ENCODE results near the gene SHISAL1. TPM values are rescaled to one million over a fixed set of nuclear protein-coding genes. Genes with fewer than 3 reads are reported as not detected.
"Not testable (repeated sequence)": the region's sequence is repeated elsewhere in the genome, so short reads cannot be mapped to it uniquely, and the experiment has no call there.

Gene SHISAL1
- total RNA-seq, 2 experiments from 2014 or later = not detected

DNA sequence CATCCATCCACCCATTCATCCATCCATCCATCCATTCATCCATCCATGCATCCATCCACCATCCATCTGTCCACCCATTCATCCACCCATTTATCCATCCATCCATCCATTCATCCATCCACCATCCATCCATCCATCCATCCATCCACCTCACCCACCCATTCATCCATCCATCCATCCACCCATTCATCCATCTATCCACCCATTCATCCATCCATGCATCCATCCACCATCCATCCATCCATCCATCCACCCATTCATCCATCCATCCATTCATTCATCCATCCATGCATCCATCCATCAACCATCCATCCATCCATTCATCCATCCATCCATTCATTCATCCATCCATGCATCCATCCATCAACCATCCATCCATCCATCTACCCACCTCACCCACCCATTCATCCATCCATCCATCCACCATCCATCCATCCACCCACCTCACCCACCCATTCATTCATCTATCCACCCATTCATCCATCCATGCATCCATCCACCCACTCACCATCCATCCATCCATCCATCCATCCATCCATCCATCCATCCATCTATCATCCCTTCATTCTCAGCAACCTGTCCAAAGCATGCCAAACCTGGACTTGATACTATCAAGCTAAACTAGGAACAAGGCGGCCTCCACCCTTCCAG is 10.5 kb upstream of the SHISAL1 start:
- H3K27me3 Mint-ChIP-seq = peaks cover 31% of the 10 kb centered on the region
- H3K36me3 Mint-ChIP-seq, H3K4me1 Mint-ChIP-seq, H3K4me3 Mint-ChIP-seq, DNase-seq, H3K9me3 Mint-ChIP-seq, H3K27ac Mint-ChIP-seq: not testable (repeated sequence)

DNA sequence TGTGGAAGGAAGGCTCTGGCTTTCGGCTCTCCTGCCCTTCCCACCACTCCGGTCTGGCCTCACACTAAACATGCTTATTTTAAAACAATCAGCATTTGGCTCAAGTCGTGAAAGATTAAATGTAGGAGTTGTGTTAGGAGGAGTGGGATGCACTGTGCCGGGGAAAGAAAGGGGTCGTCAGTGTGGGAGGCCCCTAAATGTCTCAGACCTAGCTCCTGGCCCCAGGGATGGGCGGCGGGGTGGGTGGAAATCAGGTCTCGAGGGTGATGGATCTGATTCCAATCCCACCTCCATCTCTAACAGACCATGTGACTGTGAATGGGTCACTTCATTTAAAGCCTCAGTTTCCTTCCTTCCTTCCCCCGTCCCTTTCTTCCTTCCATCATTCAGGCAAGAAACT is 6.9 kb upstream of the SHISAL1 start:
- Mint-ChIP-seq H3K4me1 (peaks cover 11% of the 10 kb centered on the region), H3K36me3 (no peaks in the 10 kb centered on the region), H3K4me3 (no peak overlapping the region), H3K9me3 (no peaks in the 10 kb centered on the region), H3K27me3 (peaks cover 3% of the 10 kb centered on the region), H3K27ac (no peak overlapping the region)
- no peak for DNase-seq

- Mint-ChIP-seq H3K36me3 (no peaks in the 10 kb centered on the region), H3K27ac (no peak overlapping the region), H3K9me3 (no peaks in the 10 kb centered on the region), H3K27me3 (no peaks in the 10 kb centered on the region), H3K4me1 (peaks cover 18% of the 10 kb centered on the region), H3K4me3 (no peak overlapping the region)
- DNase-seq = no peak
Observed at GRCh38 chr22:44318751-44319150, 6.0 kb upstream of the SHISAL1 start.

GRCh38 chr22:44317886-44318637 is 5.3 kb upstream of the SHISAL1 start:
- Mint-ChIP-seq H3K4me3 (no peak overlapping the region), H3K9me3 (no peaks in the 10 kb centered on the region), H3K27me3 (no peaks in the 10 kb centered on the region), H3K27ac (no peak overlapping the region), H3K4me1 (peaks cover 18% of the 10 kb centered on the region), H3K36me3 (no peaks in the 10 kb centered on the region)
- DNase-seq = no peak

DNA sequence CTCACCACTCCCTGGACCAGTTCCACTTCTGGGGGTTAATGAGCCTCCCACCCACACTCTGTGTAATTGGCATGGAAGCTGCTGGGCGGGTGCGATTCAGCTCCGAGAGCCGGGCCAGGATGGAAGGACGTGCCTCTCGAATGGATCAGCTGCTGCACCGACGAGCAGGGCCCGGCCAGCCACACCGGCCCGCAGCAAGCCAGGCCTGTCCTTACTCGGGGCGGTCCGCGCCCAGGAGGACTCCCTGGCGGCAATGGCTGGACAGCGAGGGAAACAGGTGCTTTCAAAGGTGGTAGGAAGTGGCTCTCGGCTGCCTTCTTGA is 4.3 kb upstream of the SHISAL1 start:
- Mint-ChIP-seq H3K4me3 (no peak overlapping the region), H3K9me3 (no peaks in the 10 kb centered on the region), H3K4me1 (peaks cover 17% of the 10 kb centered on the region), H3K36me3 (no peaks in the 10 kb centered on the region), H3K27me3 (no peaks in the 10 kb centered on the region), H3K27ac (no peak overlapping the region)
- no peak for DNase-seq

DNA sequence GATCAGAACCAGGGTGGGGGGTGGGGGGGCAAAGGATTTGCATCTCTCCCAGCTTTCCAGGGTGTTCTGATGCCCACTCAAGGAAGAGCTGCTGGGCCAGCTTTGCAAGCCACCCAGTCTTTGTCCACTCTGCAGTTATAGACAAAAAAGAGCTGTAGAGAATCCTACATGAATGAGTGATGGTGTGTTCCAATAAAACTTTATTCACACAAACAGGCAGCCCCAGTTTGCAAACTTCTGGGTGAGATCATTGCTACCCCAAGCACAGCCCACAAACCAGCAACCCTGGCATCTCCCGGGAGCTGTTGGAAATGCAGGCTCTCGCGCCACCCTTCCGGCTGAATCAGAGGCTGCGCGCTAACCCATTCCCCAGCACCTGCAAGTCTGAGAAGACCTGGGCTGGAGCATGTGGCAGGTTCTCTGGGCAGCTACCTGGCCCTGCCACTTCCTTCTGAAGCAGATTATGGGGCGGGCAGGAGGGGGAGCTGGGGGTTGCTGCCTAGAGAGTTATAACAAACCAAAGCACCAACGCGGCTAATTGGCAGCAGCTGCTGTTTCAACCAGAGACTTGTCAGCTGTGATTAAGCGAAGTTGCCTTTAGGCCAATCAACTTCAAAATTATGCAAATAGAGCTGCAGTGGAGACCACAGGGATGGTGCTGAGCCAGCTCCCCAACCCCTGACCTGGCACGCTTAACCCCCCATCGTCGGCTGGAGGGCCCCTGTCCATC is 3.8 kb upstream of the SHISAL1 start:
- Mint-ChIP-seq H3K36me3 (no peaks in the 10 kb centered on the region), H3K4me1 (peaks cover 17% of the 10 kb centered on the region), H3K27ac (no peak overlapping the region), H3K9me3 (no peaks in the 10 kb centered on the region), H3K4me3 (no peak overlapping the region), H3K27me3 (no peaks in the 10 kb centered on the region)
- DNase-seq = no peak

- DNase-seq = no peak
- H3K27ac Mint-ChIP-seq = no peak overlapping the region
- no peaks in the 10 kb centered on the region for H3K36me3 Mint-ChIP-seq
- H3K4me3 Mint-ChIP-seq = peak overlapping the region; percentile 7
- no peaks in the 10 kb centered on the region for H3K9me3 Mint-ChIP-seq
- no peaks in the 10 kb centered on the region for H3K27me3 Mint-ChIP-seq
- H3K4me1 Mint-ChIP-seq = peaks cover 17% of the 10 kb centered on the region
Observed at GRCh38 chr22:44314425-44315067, 1.8 kb upstream of the SHISAL1 start.

- H3K27me3 Mint-ChIP-seq = no peaks in the 10 kb centered on the region
- H3K27ac Mint-ChIP-seq = no peak overlapping the region
- no peak overlapping the region for H3K4me3 Mint-ChIP-seq
- no peaks in the 10 kb centered on the region for H3K36me3 Mint-ChIP-seq
- no peak for DNase-seq
- no peaks in the 10 kb centered on the region for H3K9me3 Mint-ChIP-seq
- H3K4me1 Mint-ChIP-seq = peaks cover 17% of the 10 kb centered on the region
Observed at GRCh38 chr22:44313385-44314006, 745 bp upstream of the SHISAL1 start.

- Mint-ChIP-seq H3K36me3 (no peaks in the 10 kb centered on the region), H3K9me3 (no peaks in the 10 kb centered on the region), H3K27ac (no peak overlapping the region), H3K4me1 (peaks cover 17% of the 10 kb centered on the region), H3K27me3 (no peaks in the 10 kb centered on the region), H3K4me3 (no peak overlapping the region)
- DNase-seq = no peak
Observed at GRCh38 chr22:44311855-44312170, 938 bp downstream of the SHISAL1 start.

DNA sequence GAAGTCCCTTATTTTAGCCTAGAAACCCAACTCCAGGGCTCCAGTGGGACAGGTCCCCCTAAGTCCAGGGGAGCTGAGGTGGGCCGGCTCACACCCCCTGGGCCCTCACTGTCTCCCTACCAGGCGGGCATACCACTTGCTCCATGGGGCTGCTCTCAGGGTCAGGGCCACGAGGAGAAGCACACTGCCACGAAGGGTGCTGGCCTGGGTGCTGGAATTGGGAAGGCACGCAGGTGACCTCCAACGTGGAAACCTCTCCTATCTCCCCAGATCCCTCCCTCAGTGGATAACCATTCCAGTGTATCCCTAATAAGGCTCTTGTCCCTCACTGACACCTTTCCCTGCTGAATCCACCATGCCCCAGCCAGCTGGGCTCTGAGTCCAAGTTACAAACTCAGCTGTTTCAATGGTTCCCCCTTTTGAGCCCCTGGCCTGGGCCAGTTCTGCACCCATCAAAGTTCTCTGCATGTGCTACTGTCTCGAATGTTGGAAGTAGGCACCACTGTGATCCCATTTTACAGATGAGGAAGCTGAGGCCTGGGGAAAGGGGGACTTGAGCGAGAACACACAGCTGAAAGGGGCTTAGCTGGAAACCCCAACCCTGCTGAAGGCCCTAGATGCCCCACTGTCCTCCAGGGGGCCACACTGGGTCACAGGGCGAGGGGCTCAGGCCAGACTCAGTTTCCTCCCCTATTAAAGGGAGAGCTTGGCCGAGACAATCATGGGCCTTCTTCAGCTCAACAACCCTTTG is 1.5 kb downstream of the SHISAL1 start:
- Mint-ChIP-seq H3K36me3 (no peaks in the 10 kb centered on the region), H3K4me1 (peaks cover 17% of the 10 kb centered on the region), H3K4me3 (no peak overlapping the region), H3K27ac (no peak overlapping the region), H3K9me3 (no peaks in the 10 kb centered on the region), H3K27me3 (no peaks in the 10 kb centered on the region)
- DNase-seq = no peak

DNA sequence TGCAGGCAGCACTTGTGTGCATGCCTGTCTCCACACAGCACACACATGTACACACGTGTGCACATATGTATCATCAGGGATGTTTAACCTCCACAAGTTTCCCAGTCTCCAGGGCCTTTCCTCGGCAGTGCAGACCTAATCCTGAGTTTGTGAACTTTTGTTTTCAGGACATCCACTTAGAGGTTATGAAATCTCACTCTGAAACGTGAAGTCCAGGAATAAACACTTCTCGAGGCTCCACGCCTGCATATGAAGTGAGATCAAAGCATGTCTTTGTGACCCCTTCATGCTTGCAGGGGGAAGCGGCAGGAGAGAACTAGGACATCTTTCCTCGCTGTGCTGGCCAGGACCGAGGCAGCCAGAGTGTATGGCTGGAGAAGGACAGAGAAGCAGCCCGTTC is 3.1 kb downstream of the SHISAL1 start:
- DNase-seq = no peak
- Mint-ChIP-seq H3K36me3 (no peaks in the 10 kb centered on the region), H3K4me3 (no peak overlapping the region)

DNA sequence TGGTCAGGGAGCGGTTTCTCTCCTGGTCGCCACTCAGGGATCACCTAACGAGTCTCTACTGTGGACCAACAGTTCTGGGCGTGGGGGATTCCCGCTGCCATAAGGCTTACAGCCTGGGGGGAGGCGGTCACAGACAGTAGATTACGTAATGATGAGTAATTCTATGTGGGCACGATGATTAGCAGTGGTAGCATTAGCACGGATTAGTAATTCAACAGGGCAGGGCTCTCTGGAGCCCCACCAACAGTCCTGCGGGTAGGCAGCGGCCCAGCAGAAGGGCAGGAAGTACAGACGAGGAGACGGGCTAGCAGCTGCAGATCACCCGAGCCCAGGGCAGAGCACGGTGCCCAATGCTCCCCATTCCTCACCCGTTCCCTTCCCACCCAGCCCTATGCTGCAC is 3.6 kb downstream of the SHISAL1 start:
- DNase-seq = no peak
- Mint-ChIP-seq H3K27me3 (no peaks in the 10 kb centered on the region), H3K36me3 (no peaks in the 10 kb centered on the region), H3K4me3 (no peak overlapping the region), H3K4me1 (peaks cover 3% of the 10 kb centered on the region), H3K27ac (no peak overlapping the region), H3K9me3 (no peaks in the 10 kb centered on the region)

More for the DNA sequence above, 3.1 kb downstream of the SHISAL1 start:
- Mint-ChIP-seq H3K9me3 (no peaks in the 10 kb centered on the region), H3K4me1 (peaks cover 8% of the 10 kb centered on the region), H3K27ac (no peak overlapping the region), H3K27me3 (no peaks in the 10 kb centered on the region)

- DNase-seq = no peak
- no peaks in the 10 kb centered on the region for H3K27me3 Mint-ChIP-seq
- H3K4me3 Mint-ChIP-seq = no peak overlapping the region
- H3K36me3 Mint-ChIP-seq = no peaks in the 10 kb centered on the region
- no peak overlapping the region for H3K27ac Mint-ChIP-seq
- H3K9me3 Mint-ChIP-seq = no peaks in the 10 kb centered on the region
- H3K4me1 Mint-ChIP-seq = no peaks in the 10 kb centered on the region
Observed at GRCh38 chr22:44307509-44308169, 5.1 kb downstream of the SHISAL1 start.

GRCh38 chr22:44305888-44306287 is 6.9 kb downstream of the SHISAL1 start:
- Mint-ChIP-seq H3K27ac (no peak overlapping the region), H3K36me3 (no peaks in the 10 kb centered on the region), H3K4me1 (no peaks in the 10 kb centered on the region), H3K9me3 (no peaks in the 10 kb centered on the region), H3K27me3 (no peaks in the 10 kb centered on the region), H3K4me3 (no peak overlapping the region)
- DNase-seq = no peak

All from activated naive CD8-positive, alpha-beta T cell treated with anti-CD3 and anti-CD28 coated beads for 36 hours (primary cell).